Naive thymus-derived CD4-positive, alpha-beta T cell (primary cell): Measurements from ENCODE around the gene PPFIBP2. TPM values are rescaled to one million over a fixed set of nuclear protein-coding genes. Genes with fewer than 3 reads are reported as not detected.

Source experiments
- ATAC-seq: fragments of 150-1000 bp; cut with Tn5 transposase; 2 replicates; pipeline ENCODE4 v1.10.0; 2021; ENCODE audit warnings: mild to moderate bottlenecking, moderate library complexity
- CTCF ChIA-PET: fragments of 350-600 bp; sonication (Branson Sonifier 250); formaldehyde crosslinking; loops from one replicate; lab custom pipeline; 2021; ENCODE audit warnings: antibody characterized with exemption; lab: Charles Lee
- POLR2A ChIA-PET: fragments of 350-600 bp; sonication (Branson Sonifier 250); formaldehyde crosslinking; loops from one replicate; lab custom pipeline; 2021; ENCODE audit warnings: antibody characterized with exemption, inconsistent platforms; lab: Charles Lee
- DNase-seq, 9 donors: peaks; one replicate each; pipeline versions ENCODE4 v3.0.0 to v3.0.0-alpha.2; 2020 to 2022; ENCODE audit warnings: mixed read lengths in 1 of 9
- H3K27ac ChIP-seq: one replicate; pipeline ENCODE4 v1.7.0; 2013; ENCODE audit warnings: mild to moderate bottlenecking, low read depth, low read length, moderate library complexity
- H3K27me3 ChIP-seq, 2 donors: one replicate each; pipeline ENCODE4 v1.7.0; 2013; ENCODE audit warnings: low read length in 2 of 2, mild to moderate bottlenecking in 2 of 2, moderate library complexity in 2 of 2; ENCODE audit not compliant: control insufficient read depth in 2 of 2, insufficient read depth in 2 of 2
- H3K36me3 ChIP-seq, 3 experiments: 1 replicate in 2 of 3; 2 replicates in 1 of 3; pipeline ENCODE4 v1.7.0; 2013; ENCODE audit warnings: low read length in 3 of 3, mild to moderate bottlenecking in 3 of 3, moderate library complexity in 1 of 3; ENCODE audit not compliant: insufficient read depth in 3 of 3, control insufficient read depth in 2 of 3
- H3K4me1 ChIP-seq, 2 donors: one replicate each; pipeline ENCODE4 v1.7.0; 2013; ENCODE audit warnings: low read length in 2 of 2, mild to moderate bottlenecking in 2 of 2, moderate library complexity in 1 of 2; ENCODE audit not compliant: control insufficient read depth in 2 of 2, insufficient read depth in 2 of 2
- H3K4me3 ChIP-seq: 2 replicates; pipeline ENCODE4 v1.7.0; 2013; ENCODE audit warnings: mild to moderate bottlenecking, low read length
- H3K9me3 ChIP-seq, 3 experiments: 1 replicate in 2 of 3; 2 replicates in 1 of 3; pipeline ENCODE4 v1.7.0; 2013; ENCODE audit warnings: low read length in 3 of 3; ENCODE audit not compliant: control insufficient read depth in 2 of 3
- H3K27ac Mint-ChIP-seq, 9 donors: one replicate each; pipeline ENCODE4 v1.8.0; 2020 to 2022; ENCODE audit warnings: mixed read lengths in 9 of 9, mild to moderate bottlenecking in 8 of 9, moderate library complexity in 5 of 9, inconsistent platforms in 2 of 9
- H3K27me3 Mint-ChIP-seq, 5 donors: one replicate each; pipeline ENCODE4 v1.8.0; 2021 to 2022; ENCODE audit warnings: mixed read lengths in 5 of 5, mild to moderate bottlenecking in 1 of 5
- H3K36me3 Mint-ChIP-seq, 5 donors: one replicate each; pipeline ENCODE4 v1.8.0; 2020 to 2022; ENCODE audit warnings: mixed read lengths in 5 of 5, mild to moderate bottlenecking in 3 of 5, inconsistent platforms in 1 of 5
- H3K4me1 Mint-ChIP-seq, 7 donors: one replicate each; pipeline ENCODE4 v1.8.0; 2020 to 2022; ENCODE audit warnings: mixed read lengths in 7 of 7, mild to moderate bottlenecking in 3 of 7, inconsistent platforms in 1 of 7
- H3K4me3 Mint-ChIP-seq, 10 donors: one replicate each; pipeline ENCODE4 v1.8.0; 2020 to 2022; ENCODE audit warnings: mild to moderate bottlenecking in 10 of 10, mixed read lengths in 10 of 10, moderate library complexity in 6 of 10, inconsistent platforms in 2 of 10
- H3K9me3 Mint-ChIP-seq, 11 donors: one replicate each; pipeline ENCODE4 v1.8.0; 2020 to 2022; ENCODE audit warnings: mixed read lengths in 11 of 11, mild to moderate bottlenecking in 4 of 11, inconsistent platforms in 1 of 11, moderate library complexity in 1 of 11
- intact Hi-C, 2 donors: fragments of 100-400 bp; cut with micrococcal nuclease; formaldehyde crosslinking; loops; one replicate each; pipeline ENCODE4 v1.15.1; 2023
- polyA plus RNA-seq, 2 donors: library from polyadenylated mRNA; unstranded; fragments of 300-500 nt; fragmentation: Illumina TruSeq; gene quantifications; one replicate each; pipeline ENCODE4 v1.2.3, GENCODE V29; 2021
- total RNA-seq, 6 experiments: library from RNA in 5 of 6; stranded (reverse) in 5 of 6; gene quantifications; 1 replicate in 5 of 6; 2 replicates in 1 of 6; pipeline ENCODE4 v1.2.3 and lab custom pipeline; 2021 to 2026

The PPFIBP2 gene
- total and polyA plus RNA-seq, 7 experiments from 2014 or later: 5.7 to 55.6 (median 42.6) TPM

DNA sequence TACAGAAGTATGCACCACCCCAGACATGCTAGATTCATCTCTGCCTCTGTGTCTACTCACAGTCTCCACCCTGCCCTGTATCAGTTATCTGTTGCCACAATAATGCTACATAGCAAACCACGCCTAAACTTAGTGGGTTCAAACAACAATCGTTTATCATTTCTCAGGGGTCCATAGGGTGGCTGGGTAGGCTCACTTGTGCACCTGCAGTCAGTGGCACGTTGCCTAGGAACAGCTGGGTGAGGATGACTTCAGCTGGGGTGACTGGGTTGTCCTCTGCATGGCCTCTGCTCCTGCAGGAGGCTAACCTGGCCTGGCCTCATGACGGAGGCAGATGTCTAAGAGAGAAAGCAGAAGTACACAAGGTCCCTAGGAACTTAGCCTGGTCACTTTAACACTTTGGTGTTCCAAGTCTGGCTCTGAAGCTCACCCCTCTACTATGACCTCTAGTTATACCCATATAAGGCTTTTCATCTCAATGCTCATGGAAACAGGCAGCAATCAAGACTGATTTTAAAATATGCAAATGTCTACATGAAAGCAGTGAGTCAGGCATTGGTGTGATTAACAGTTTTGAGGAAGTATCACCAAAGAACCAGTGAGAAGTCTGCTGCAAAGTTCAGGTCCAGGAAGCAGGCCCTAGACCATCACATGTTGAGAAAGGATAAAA is 17.8 kb upstream of the PPFIBP2 start:
- Mint-ChIP-seq H3K4me1 (peaks cover 0 to 8% (median 0%) of the 10 kb centered on the region in 7 donors), H3K27me3 (no peaks in the 10 kb centered on the region), H3K36me3 (peaks cover 0 to 7% (median 0%) of the 10 kb centered on the region in 5 donors), H3K9me3 (no peaks in the 10 kb centered on the region), H3K27ac (no peak overlapping the region), H3K4me3 (no peak overlapping the region)
- Histone ChIP-seq H3K4me1 (no peaks in the 10 kb centered on the region), H3K9me3 (no peaks in the 10 kb centered on the region), H3K27ac (no peak overlapping the region), H3K36me3 (no peaks in the 10 kb centered on the region), H3K4me3 (no peak overlapping the region), H3K27me3 (peaks cover 0 to 3% of the 10 kb centered on the region in 2 donors)
- DNase-seq (no peak), ATAC-seq (peak; percentile 86)
- CTCF ChIA-PET: interaction anchor here (0.6 kb wide), 1 partner anchor 15 kb away, joined by 4 read pairs; no protein-coding TSS in a partner anchor
- POLR2A ChIA-PET: interaction anchor here (0.6 kb wide), 1 partner anchor 10 kb away, joined by 4 read pairs; no protein-coding TSS in a partner anchor
- intact Hi-C loops: no loop called here

DNA sequence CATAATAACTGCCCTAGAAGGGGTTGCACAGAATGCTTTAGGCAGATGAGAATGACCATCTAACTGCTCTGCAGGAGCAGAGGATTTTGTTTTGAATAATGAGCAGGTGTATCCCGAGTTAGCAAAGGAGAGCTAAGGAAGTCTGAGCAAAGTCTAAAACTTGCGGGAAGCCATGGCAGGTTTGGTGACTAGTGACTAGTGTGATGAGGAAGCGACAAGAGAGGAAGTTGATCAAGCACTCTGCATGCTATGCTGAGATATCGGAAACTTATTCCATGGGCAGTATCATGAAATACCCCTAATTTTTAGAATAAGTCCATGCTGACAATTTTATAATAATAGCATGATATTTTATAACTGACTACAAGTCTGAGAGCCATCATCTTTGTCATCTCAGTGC is 15.6 kb upstream of the PPFIBP2 start:
- ATAC-seq: peak; percentile 37
- H3K36me3 Mint-ChIP-seq: peaks cover 0 to 7% (median 0%) of the 10 kb centered on the region in 5 donors
- intact Hi-C loops: no loop called here
- Histone ChIP-seq H3K27me3 (peaks cover 0 to 2% of the 10 kb centered on the region in 2 donors), H3K27ac (no peak overlapping the region), H3K36me3 (no peaks in the 10 kb centered on the region), H3K4me3 (no peak overlapping the region), H3K9me3 (no peaks in the 10 kb centered on the region), H3K4me1 (no peaks in the 10 kb centered on the region)
- no peak for DNase-seq
- no peaks in the 10 kb centered on the region for H3K27me3 Mint-ChIP-seq
- peak overlapping the region in 1 of 9 donors; percentile 49 for H3K27ac Mint-ChIP-seq
- no peak overlapping the region for H3K4me3 Mint-ChIP-seq
- H3K4me1 Mint-ChIP-seq: peaks cover 0 to 6% (median 0%) of the 10 kb centered on the region in 7 donors
- H3K9me3 Mint-ChIP-seq: no peaks in the 10 kb centered on the region
- POLR2A ChIA-PET: no interaction called here
- CTCF ChIA-PET: interaction anchor here (0.9 kb wide), 1 partner anchor 400 kb away, joined by 3 read pairs; no protein-coding TSS in a partner anchor

DNA sequence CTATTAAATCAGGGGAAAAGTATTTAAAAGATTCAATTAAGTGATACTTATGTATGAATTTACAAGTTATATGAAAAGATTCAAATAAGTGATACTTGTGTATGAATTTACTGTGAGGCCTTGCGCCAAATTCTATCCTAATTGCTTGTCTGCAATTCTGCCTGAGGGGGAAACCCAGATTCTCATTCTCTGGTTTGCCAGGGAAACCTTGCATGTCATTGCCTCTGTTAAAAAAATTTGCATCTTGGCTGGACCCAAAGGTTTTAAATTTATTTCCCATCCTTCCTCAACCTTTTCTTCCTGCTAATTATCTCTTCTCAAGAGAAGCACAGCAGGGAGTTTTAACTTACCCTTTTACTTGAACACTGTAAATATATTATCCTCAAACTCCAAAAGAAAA is 14.7 kb upstream of the PPFIBP2 start:
- intact Hi-C loops: no loop called here
- H3K4me1 Mint-ChIP-seq: peaks cover 0 to 5% (median 0%) of the 10 kb centered on the region in 7 donors
- no peak overlapping the region for H3K4me3 Mint-ChIP-seq
- no peak overlapping the region for H3K27ac Mint-ChIP-seq
- no peaks in the 10 kb centered on the region for H3K4me1 ChIP-seq
- no peak overlapping the region for H3K27ac ChIP-seq
- no peak overlapping the region for H3K4me3 ChIP-seq
- no peaks in the 10 kb centered on the region for H3K9me3 ChIP-seq
- peaks cover 0 to 7% (median 0%) of the 10 kb centered on the region in 5 donors for H3K36me3 Mint-ChIP-seq
- POLR2A ChIA-PET: no interaction called here
- ATAC-seq (no peak), DNase-seq (no peak)
- H3K36me3 ChIP-seq: no peaks in the 10 kb centered on the region
- H3K27me3 ChIP-seq: no peaks in the 10 kb centered on the region
- no peaks in the 10 kb centered on the region for H3K27me3 Mint-ChIP-seq
- CTCF ChIA-PET: interaction anchor here (0.9 kb wide), 1 partner anchor 401 kb away, joined by 3 read pairs; no protein-coding TSS in a partner anchor
- no peaks in the 10 kb centered on the region for H3K9me3 Mint-ChIP-seq

GRCh38 chr11:7500251-7500650 is 13.5 kb upstream of the PPFIBP2 start:
- no peaks in the 10 kb centered on the region for H3K27me3 ChIP-seq
- H3K27ac ChIP-seq: no peak overlapping the region
- H3K9me3 ChIP-seq: no peaks in the 10 kb centered on the region
- no peaks in the 10 kb centered on the region for H3K36me3 ChIP-seq
- no peak overlapping the region for H3K4me3 ChIP-seq
- peaks cover 0 to 5% (median 0%) of the 10 kb centered on the region in 7 donors for H3K4me1 Mint-ChIP-seq
- H3K36me3 Mint-ChIP-seq: peaks cover 0 to 6% (median 0%) of the 10 kb centered on the region in 5 donors
- intact Hi-C loops: no loop called here
- H3K4me3 Mint-ChIP-seq: no peak overlapping the region
- H3K4me1 ChIP-seq: no peaks in the 10 kb centered on the region
- CTCF ChIA-PET: interaction anchor here (0.6 kb wide), 1 partner anchor 80 kb away, joined by 3 read pairs; no protein-coding TSS in a partner anchor
- no peaks in the 10 kb centered on the region for H3K9me3 Mint-ChIP-seq
- ATAC-seq: no peak
- H3K27me3 Mint-ChIP-seq: no peaks in the 10 kb centered on the region
- POLR2A ChIA-PET: no interaction called here
- DNase-seq: no peak
- H3K27ac Mint-ChIP-seq: no peak overlapping the region

GRCh38 chr11:7501251-7501650 is 12.5 kb upstream of the PPFIBP2 start:
- H3K4me1 ChIP-seq: no peaks in the 10 kb centered on the region
- no peaks in the 10 kb centered on the region for H3K9me3 ChIP-seq
- Mint-ChIP-seq H3K27ac (no peak overlapping the region), H3K36me3 (peaks cover 0 to 7% (median 0%) of the 10 kb centered on the region in 5 donors), H3K4me3 (no peak overlapping the region), H3K27me3 (no peaks in the 10 kb centered on the region), H3K4me1 (peaks cover 0 to 3% (median 0%) of the 10 kb centered on the region in 7 donors), H3K9me3 (no peaks in the 10 kb centered on the region)
- H3K4me3 ChIP-seq: no peak overlapping the region
- H3K27ac ChIP-seq: no peak overlapping the region
- CTCF ChIA-PET: interaction anchor here (1.0 kb wide), 1 partner anchor 16 kb away, joined by 3 read pairs; the partner anchor contains the start of gene OLFML1
- H3K27me3 ChIP-seq: no peaks in the 10 kb centered on the region
- intact Hi-C loops: no loop called here
- no peaks in the 10 kb centered on the region for H3K36me3 ChIP-seq
- DNase-seq (no peak), ATAC-seq (no peak)
- POLR2A ChIA-PET: no interaction called here

DNA sequence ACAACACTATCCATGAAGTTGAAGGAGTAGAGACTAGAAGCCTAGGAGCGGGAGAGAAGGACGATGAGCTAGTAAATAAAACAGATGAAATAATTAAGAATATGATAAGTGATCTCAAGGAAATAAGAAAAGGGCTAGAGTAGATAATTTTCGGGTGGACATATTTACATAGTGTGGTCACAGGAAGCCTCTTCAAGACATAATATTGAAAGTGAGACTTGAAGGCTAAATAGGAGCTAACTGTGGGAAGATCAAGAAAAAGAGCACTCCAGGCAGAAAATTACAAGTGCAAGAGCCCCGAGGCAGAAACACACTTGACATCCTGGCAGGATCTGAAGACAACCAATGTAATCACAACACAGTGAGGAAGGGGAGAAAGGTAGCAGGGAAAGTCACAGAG is 11.9 kb upstream of the PPFIBP2 start:
- ATAC-seq (no peak), DNase-seq (no peak)
- H3K4me3 Mint-ChIP-seq: no peak overlapping the region
- H3K27ac ChIP-seq: no peak overlapping the region
- intact Hi-C loops: no loop called here
- H3K4me1 ChIP-seq: no peaks in the 10 kb centered on the region
- ChIA-PET CTCF (interaction anchor here (1.0 kb wide), 1 partner anchor 17 kb away, joined by 3 read pairs; the partner anchor contains the start of gene OLFML1), POLR2A (no interaction called here)
- no peaks in the 10 kb centered on the region for H3K4me1 Mint-ChIP-seq
- no peaks in the 10 kb centered on the region for H3K9me3 Mint-ChIP-seq
- H3K27me3 ChIP-seq: no peaks in the 10 kb centered on the region
- H3K27ac Mint-ChIP-seq: no peak overlapping the region
- peaks cover 0 to 9% (median 0%) of the 10 kb centered on the region in 5 donors for H3K36me3 Mint-ChIP-seq
- H3K36me3 ChIP-seq: no peaks in the 10 kb centered on the region
- no peak overlapping the region for H3K4me3 ChIP-seq
- H3K27me3 Mint-ChIP-seq: no peaks in the 10 kb centered on the region
- no peaks in the 10 kb centered on the region for H3K9me3 ChIP-seq
